Heart left ventricle (tissue), 16 donors: Measurements from ENCODE around the gene TRIM9. TPM values are rescaled to one million over a fixed set of nuclear protein-coding genes. Genes with fewer than 3 reads are reported as not detected.

Source experiments
- ATAC-seq, 4 donors: fragments of 200-7000 bp; cut with Tn5 transposase; one replicate each; pipeline ENCODE4 v1.9.1; 2020 to 2022; ENCODE audit warnings: moderate library complexity in 4 of 4, mild to moderate bottlenecking in 3 of 4, moderate number of reproducible peaks in 1 of 4
- DNase-seq, 5 donors: peaks; one replicate each; pipeline ENCODE4 v3.0.0-alpha.2; 2020
- H3K27ac ChIP-seq, 12 donors: fragments of 200-600 bp; sonication (generic) in 4 of 12; one replicate each; pipeline versions ENCODE4 v1.5.0 to v1.8.0; 2016 to 2022; ENCODE audit warnings: mild to moderate bottlenecking in 2 of 12
- H3K27me3 ChIP-seq, 9 donors: fragments of 200-600 bp; sonication (generic) in 2 of 9; one replicate each; pipeline versions ENCODE4 v1.5.1 to v1.8.0; 2016 to 2022; ENCODE audit warnings: mild to moderate bottlenecking in 3 of 9
- H3K36me3 ChIP-seq, 9 donors: fragments of 200-600 bp; sonication (generic) in 2 of 9; one replicate each; pipeline versions ENCODE4 v1.5.0 to v1.8.0; 2018 to 2022; ENCODE audit warnings: mild to moderate bottlenecking in 2 of 9
- H3K4me1 ChIP-seq, 12 donors: fragments of 200-600 bp; sonication (generic) in 4 of 12; one replicate each; pipeline versions ENCODE4 v1.5.0 to v1.8.0; 2016 to 2022; ENCODE audit warnings: mild to moderate bottlenecking in 3 of 12
- H3K4me3 ChIP-seq, 12 donors: fragments of 200-600 bp; sonication (generic) in 4 of 12; one replicate each; pipeline versions ENCODE4 v1.5.0 to v1.8.0; 2017 to 2022; ENCODE audit warnings: mild to moderate bottlenecking in 9 of 12, moderate library complexity in 4 of 12
- H3K9me3 ChIP-seq, 12 donors: fragments of 200-600 bp; sonication (generic) in 4 of 12; one replicate each; pipeline versions ENCODE4 v1.5.0 to v1.8.0; 2016 to 2022; ENCODE audit warnings: mild to moderate bottlenecking in 1 of 12
- POLR2A ChIP-seq, 2 donors: fragments of 450-650 bp; IDR thresholded peaks; one replicate each; pipeline ENCODE4 v1.6.1; 2017; ENCODE audit warnings: antibody characterized with exemption in 2 of 2, mild to moderate bottlenecking in 2 of 2, moderate library complexity in 2 of 2
- WGBS, 4 donors: extraction: QIAGEN DNeasy Blood & Tissue Kit in 2 of 4; methylation state at CpG; one replicate each; pipeline versions ENCODE4 v1.1.5 to v1.1.7; 2013 to 2018; 5-methylcytosine and 5-hydroxymethylcytosine counted together
- intact Hi-C, 10 donors: fragments of 100-400 bp; cut with DNase I; formaldehyde crosslinking; loops; one replicate each; pipeline versions ENCODE4 v1.11.1 to v1.14.2; 2022
- long read RNA-seq, 3 donors: library from polyadenylated mRNA; unstranded; transcript quantifications; one replicate each; pipeline ENCODE4 v2.0.0, GENCODE V29; 2020 to 2021
- polyA plus RNA-seq, 2 donors: library from polyadenylated mRNA; stranded (reverse); fragments of 200-250 nt; gene quantifications; one replicate each; pipeline ENCODE4 v1.2.3, GENCODE V29; 2013
- total RNA-seq, 9 donors: library from RNA; depleted of rRNA in 2 of 9; stranded (reverse); fragments of >200 nt in 2 of 9; fragmentation: NEBNext Ultra II Directional in 3 of 9; extraction: Animal tissue kit (Norgen Biotek cat#: 25700) in 3 of 9; gene quantifications; one replicate each; pipeline versions ENCODE4 v1.1.0 to v1.2.4, GENCODE V29; 2016 to 2023
- TF ChIP-seq, protein P1 (sequence below), 12 donors: fragments of 200-600 bp; sonication (generic) in 4 of 12; IDR thresholded peaks; one replicate each; pipeline versions ENCODE4 v1.5.0 to v1.8.0; 2018 to 2022; ENCODE audit warnings: antibody characterized with exemption in 12 of 12, mild to moderate bottlenecking in 5 of 12
- donor health status: ischemic (EF 13 %, LVEDD 7.1; RV severe dilation, severe dysfunction).
- donor health status: healthy with polysubstance abuse.
- donor health status: DM: no; HTN: yes; CAD: no.
- donor health status: DM: no; HTN: no; CAD: no.
- donor health status: ischemic (EF 25% LVEDD 6.9; RV normal size, moderate dysfunction).
- donor health status: ischemic (EF 25% LVEDD 5.7; RV mildly dilated, moderate dysfunction).
- donor health status: healthy.
- donor health status: DM: yes; HTN: yes; CAD: no.
- donor health status: ischemic (EF 35%, LVEDD 5.7; RV mildly dilated, moderate dysfunction).
- donor health status: nonischemic (EF 11% LVEDD 7.7; RV severe dilation, severe dysfunction).
- donor health status: DM: yes; HTN: yes; CAD: no.
- donor health status: PGD.
- donor health status: ischemic (EF 29% LVEDD 5.4; RV normal size, mild dysfunction).
- donor health status: nonischemic (EF 23%, LVEDD 6.1; RV moderate dilation, normal function).

Gene TRIM9
- total RNA-seq, result 1 to 10 TPM in 1 of 9 donors, under 1 TPM in 8; 0.20 to 1.7 (median 0.74) TPM
- polyA plus RNA-seq, result under 1 TPM; 0.34 to 0.47 TPM
- long read RNA-seq, donor 1, result 0 reads
- long read RNA-seq, donor 2, full-length matches to known transcripts, result 1 of 1 reads
- long read RNA-seq, donor 2, partial matches to known transcripts, result 0 of 1 reads
- long read RNA-seq, donor 2, other reads (novel, unspliced or antisense), result 0 of 1 reads
- long read RNA-seq, donor 3, result 0 reads

DNA sequence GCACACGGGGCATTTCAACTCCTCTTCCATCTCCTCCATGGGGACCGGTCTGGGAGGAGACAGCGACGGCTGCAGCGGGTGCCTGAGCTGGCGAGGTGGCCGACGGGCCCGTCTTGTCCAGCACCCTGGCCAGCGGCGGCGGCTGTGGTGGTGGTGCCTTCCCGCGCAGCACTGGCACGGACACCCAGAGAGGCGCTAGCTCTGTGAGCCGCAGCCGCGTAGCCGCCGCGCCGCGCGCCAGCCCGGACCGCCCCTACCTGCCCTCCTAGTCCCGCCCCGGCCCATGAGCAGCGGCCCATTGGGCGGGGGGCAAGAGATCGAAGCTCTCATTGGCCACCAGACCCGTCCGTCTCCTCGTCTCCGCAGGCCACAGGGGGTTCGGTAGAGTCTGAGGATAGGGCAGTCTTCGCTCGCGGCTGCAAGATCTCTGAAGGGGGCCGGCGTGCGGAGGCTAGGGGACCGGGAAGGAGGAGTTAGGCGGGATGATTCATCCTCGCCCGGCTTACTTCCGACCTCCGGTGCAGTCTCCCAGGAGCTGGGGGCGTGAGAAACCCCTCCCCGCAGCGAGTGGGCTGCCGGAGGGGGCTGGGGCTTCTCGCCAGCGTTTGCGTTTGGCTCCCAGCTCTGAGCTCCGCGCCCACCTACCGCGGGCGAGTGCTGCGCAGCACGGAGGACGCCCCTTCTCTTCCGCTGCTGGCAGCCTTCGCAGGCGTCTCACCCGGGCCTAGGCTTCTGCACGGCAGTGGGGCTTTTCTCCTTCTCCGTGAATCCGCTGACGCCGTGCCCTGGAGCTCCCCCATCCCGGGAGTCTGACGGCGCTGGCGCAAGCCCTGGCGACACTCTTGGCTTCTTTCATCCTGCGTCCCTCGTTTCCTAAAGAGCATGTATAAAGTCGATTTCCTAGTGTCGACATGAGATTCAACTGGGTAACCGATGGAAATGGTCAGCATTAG lies at the start of gene TRIM9:
Gene TRIM9 (minus strand): TSS at position 205 of the 953 bp plus-strand sequence. CDS start 166 bp downstream, at position 39.
- intact Hi-C loops, result loop anchor here in 1 of 10 donors (10.0 kb wide), 1 partner anchor 140 kb away; no protein-coding TSS in a partner anchor
- 0 to 1% (median 1%) methylated on average over 33 to 83 of the region's 83 CpGs for WGBS, 4 donors
- Histone ChIP-seq H3K36me3 (no peaks in the 10 kb centered on the region), H3K27ac (peak within 1 kb of the TSS; percentile 6 to 82 (median 67)), H3K4me3 (peak within 1 kb of the TSS; percentile 7 to 77 (median 64)), H3K9me3 (no peaks in the 10 kb centered on the region), H3K27me3 (peaks cover 8 to 60% (median 34%) of the 10 kb centered on the region in 9 donors), H3K4me1 (peaks cover 0 to 29% (median 9%) of the 10 kb centered on the region in 12 donors)
- no peak for TF ChIP-seq POLR2A (IDR thresholded peaks at IDR 0.05)
- TF ChIP-seq, protein P1, sequence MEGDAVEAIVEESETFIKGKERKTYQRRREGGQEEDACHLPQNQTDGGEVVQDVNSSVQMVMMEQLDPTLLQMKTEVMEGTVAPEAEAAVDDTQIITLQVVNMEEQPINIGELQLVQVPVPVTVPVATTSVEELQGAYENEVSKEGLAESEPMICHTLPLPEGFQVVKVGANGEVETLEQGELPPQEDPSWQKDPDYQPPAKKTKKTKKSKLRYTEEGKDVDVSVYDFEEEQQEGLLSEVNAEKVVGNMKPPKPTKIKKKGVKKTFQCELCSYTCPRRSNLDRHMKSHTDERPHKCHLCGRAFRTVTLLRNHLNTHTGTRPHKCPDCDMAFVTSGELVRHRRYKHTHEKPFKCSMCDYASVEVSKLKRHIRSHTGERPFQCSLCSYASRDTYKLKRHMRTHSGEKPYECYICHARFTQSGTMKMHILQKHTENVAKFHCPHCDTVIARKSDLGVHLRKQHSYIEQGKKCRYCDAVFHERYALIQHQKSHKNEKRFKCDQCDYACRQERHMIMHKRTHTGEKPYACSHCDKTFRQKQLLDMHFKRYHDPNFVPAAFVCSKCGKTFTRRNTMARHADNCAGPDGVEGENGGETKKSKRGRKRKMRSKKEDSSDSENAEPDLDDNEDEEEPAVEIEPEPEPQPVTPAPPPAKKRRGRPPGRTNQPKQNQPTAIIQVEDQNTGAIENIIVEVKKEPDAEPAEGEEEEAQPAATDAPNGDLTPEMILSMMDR (IDR thresholded peaks at IDR 0.05), result no peak
- DNase-seq, result peak; percentile 89 to 95 (median 93)
- peak; percentile 95 to 98 (median 96) for ATAC-seq

DNA sequence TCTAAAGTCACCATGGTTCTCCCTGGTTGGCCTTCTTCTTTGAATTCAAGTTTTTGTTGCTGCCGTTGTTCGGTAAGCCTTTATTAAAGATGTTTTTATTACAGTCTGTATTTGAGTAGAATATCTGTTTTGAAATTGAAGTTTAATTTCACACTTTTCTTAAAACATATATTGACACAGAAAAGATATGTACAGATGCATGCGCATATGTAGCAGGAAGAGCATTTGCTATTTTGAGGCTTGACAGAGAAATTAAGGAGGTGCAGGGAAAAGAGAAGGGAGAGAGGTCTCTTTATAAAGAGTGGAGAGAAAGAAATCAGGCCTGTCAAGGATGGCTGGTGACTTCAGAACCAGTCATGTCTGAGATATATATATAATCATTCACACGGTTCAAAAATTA lies 46.0 kb upstream of the TRIM9 start:
- no peak for ATAC-seq

DNA sequence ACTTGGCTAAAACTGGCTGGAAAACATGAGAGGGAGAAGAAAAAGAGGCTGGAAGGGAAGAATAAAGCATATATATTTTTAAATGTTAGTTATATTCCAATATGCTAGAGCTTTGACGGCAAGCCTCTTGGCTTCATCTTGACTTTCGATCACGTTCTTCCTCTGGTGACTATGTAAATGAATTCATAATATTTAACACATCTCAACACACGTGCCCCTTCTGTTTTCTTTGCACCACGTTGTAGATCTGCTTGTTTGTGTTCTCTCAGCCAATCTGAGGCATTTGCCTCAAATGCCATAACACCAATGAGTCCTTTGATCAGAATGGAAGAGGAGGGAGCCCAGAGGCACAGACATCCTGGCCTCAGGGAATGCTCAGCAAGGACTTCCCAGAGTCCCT lies 45.4 kb upstream of the TRIM9 start:
- H3K4me3 ChIP-seq, result no peak overlapping the region
- no peaks in the 10 kb centered on the region for H3K4me1 ChIP-seq
- TF ChIP-seq, protein P1 (IDR thresholded peaks at IDR 0.05), result no peak
- TF ChIP-seq POLR2A (IDR thresholded peaks at IDR 0.05), result no peak
- intact Hi-C loops, result no loop called here
- no peak for ATAC-seq
- no peak for DNase-seq
- H3K9me3 ChIP-seq, result peaks cover 0 to 10% (median 0%) of the 10 kb centered on the region in 12 donors
- 77 to 81% (median 78%) methylated on average over 5 of the region's 5 CpGs for WGBS, 4 donors
- H3K36me3 ChIP-seq, result no peaks in the 10 kb centered on the region
- no peaks in the 10 kb centered on the region for H3K27me3 ChIP-seq
- no peak overlapping the region for H3K27ac ChIP-seq

More for the DNA sequence above, 46.0 kb upstream of the TRIM9 start:
- no peak for TF ChIP-seq POLR2A (IDR thresholded peaks at IDR 0.05)
- TF ChIP-seq, protein P1 (IDR thresholded peaks at IDR 0.05), result no peak
- H3K9me3 ChIP-seq, result peaks cover 0 to 10% (median 0%) of the 10 kb centered on the region in 12 donors
- no peak overlapping the region for H3K4me3 ChIP-seq
- DNase-seq, result no peak
- intact Hi-C loops, result no loop called here
- no peaks in the 10 kb centered on the region for H3K36me3 ChIP-seq
- H3K27me3 ChIP-seq, result no peaks in the 10 kb centered on the region
- WGBS, 4 donors, result 89 to 96% (median 95%) methylated on average over 4 of the region's 4 CpGs
- H3K27ac ChIP-seq, result no peak overlapping the region
- H3K4me1 ChIP-seq, result no peaks in the 10 kb centered on the region
